Upper lobe of left lung (tissue), 4 donors: Measurements from ENCODE around the gene AXIN2.

Experiments used
- CTCF ChIP-seq, 6 experiments: fragments of 450-650 bp in 4 of 6; fragments of 200-600 bp in 2 of 6; sonication (generic) in 2 of 6; IDR thresholded peaks; one replicate each; pipeline ENCODE4 v1.5.1; 2016 to 2019; ENCODE audit warnings: antibody characterized with exemption in 6 of 6
- POLR2A ChIP-seq, 4 donors: fragments of 450-650 bp; IDR thresholded peaks; one replicate each; pipeline ENCODE4 v1.5.1; 2016 to 2017; ENCODE audit warnings: antibody characterized with exemption in 4 of 4, mild to moderate bottlenecking in 2 of 4

- no peak for TF ChIP-seq CTCF (IDR thresholded peaks at IDR 0.05)
- TF ChIP-seq POLR2A (IDR thresholded peaks at IDR 0.05): no peak
Observed at GRCh38 chr17:65537845-65538674, 23.4 kb downstream of the AXIN2 start.
